Smooth muscle cell (in vitro differentiated cells): Measurements from ENCODE around the gene AKR1C2. TPM values are rescaled to one million over a fixed set of nuclear protein-coding genes. Genes with fewer than 3 reads are reported as not detected.

ENCODE experiments used
- DNase-seq: peaks from one replicate; lab custom pipeline; 2025; ENCODE audit not compliant: unreplicated experiment; lab: John Stamatoyannopoulos, UW
- H2AFZ ChIP-seq: fragments of 200-600 bp; sonication (generic); 2 replicates; pipeline ENCODE4 v1.6.0; 2016; ENCODE audit warnings: antibody characterized with exemption, low read depth, mild to moderate bottlenecking
- H3F3A ChIP-seq: fragments of 200-600 bp; sonication (generic); 2 replicates; pipeline ENCODE4 v1.6.0; 2017; ENCODE audit warnings: antibody characterized with exemption, low read depth
- H3K27ac ChIP-seq: fragments of 200-600 bp; sonication (generic); 2 replicates; pipeline ENCODE4 v1.5.1; 2016; ENCODE audit warnings: low read depth, mild to moderate bottlenecking
- H3K27me3 ChIP-seq: fragments of 200-600 bp; sonication (generic); 2 replicates; pipeline ENCODE4 v1.6.1; 2016; ENCODE audit warnings: low read depth, mild to moderate bottlenecking
- H3K36me3 ChIP-seq: fragments of 200-600 bp; sonication (generic); 2 replicates; pipeline ENCODE4 v1.5.1; 2016; ENCODE audit warnings: low read depth
- H3K4me1 ChIP-seq: fragments of 200-600 bp; sonication (generic); 2 replicates; pipeline ENCODE4 v1.5.1; 2016; ENCODE audit warnings: low read depth
- H3K4me2 ChIP-seq: fragments of 200-600 bp; sonication (generic); 2 replicates; pipeline ENCODE4 v1.6.0; 2016; ENCODE audit warnings: mild to moderate bottlenecking
- H3K4me3 ChIP-seq: fragments of 200-600 bp; sonication (generic); 2 replicates; pipeline ENCODE4 v1.5.1; 2016; ENCODE audit warnings: mild to moderate bottlenecking
- H3K79me2 ChIP-seq: fragments of 200-600 bp; sonication (generic); 2 replicates; pipeline ENCODE4 v1.6.0; 2016; ENCODE audit warnings: low read depth, mild to moderate bottlenecking
- H3K9ac ChIP-seq: fragments of 200-600 bp; sonication (generic); 2 replicates; pipeline ENCODE4 v1.6.0; 2016; ENCODE audit warnings: low read depth
- H3K9me3 ChIP-seq: fragments of 200-600 bp; sonication (generic); replicated peaks from 2 replicates; pipeline ENCODE4 v1.5.1; 2016; ENCODE audit warnings: low read depth
- H4K20me1 ChIP-seq: fragments of 200-600 bp; sonication (generic); 2 replicates; pipeline ENCODE4 v1.6.0; 2016; ENCODE audit warnings: low read depth
- WGBS: methylation state at CpG from one replicate; pipeline ENCODE4 v1.1.7; 2016; ENCODE audit warnings: low lambda C conversion rate; 5-methylcytosine and 5-hydroxymethylcytosine counted together
- polyA plus RNA-seq: library from polyadenylated mRNA; unstranded; fragments of >200 nt; fragmentation: Nextera tagmentation; extraction: Ambion mirVana; gene quantifications from 2 replicates; pipeline ENCODE4 v1.2.1, GENCODE V29; 2016
- total RNA-seq: library from RNA; depleted of rRNA; stranded (reverse); fragments of >200 nt; gene quantifications from 2 replicates; pipeline ENCODE4 v1.2.3, GENCODE V29; 2014
- TF ChIP-seq, protein P1 (sequence below): fragments of 200-600 bp; sonication (generic); IDR thresholded peaks from 2 replicates; pipeline ENCODE4 v1.5.1; 2017; ENCODE audit warnings: borderline replicate concordance, mild to moderate bottlenecking, antibody characterized with exemption; ENCODE audit not compliant: insufficient read depth, poor library complexity, severe bottlenecking

Gene AKR1C2
- total and polyA plus RNA-seq, 2 experiments from 2014 or later, result 6.6 to 19.6 TPM

DNA sequence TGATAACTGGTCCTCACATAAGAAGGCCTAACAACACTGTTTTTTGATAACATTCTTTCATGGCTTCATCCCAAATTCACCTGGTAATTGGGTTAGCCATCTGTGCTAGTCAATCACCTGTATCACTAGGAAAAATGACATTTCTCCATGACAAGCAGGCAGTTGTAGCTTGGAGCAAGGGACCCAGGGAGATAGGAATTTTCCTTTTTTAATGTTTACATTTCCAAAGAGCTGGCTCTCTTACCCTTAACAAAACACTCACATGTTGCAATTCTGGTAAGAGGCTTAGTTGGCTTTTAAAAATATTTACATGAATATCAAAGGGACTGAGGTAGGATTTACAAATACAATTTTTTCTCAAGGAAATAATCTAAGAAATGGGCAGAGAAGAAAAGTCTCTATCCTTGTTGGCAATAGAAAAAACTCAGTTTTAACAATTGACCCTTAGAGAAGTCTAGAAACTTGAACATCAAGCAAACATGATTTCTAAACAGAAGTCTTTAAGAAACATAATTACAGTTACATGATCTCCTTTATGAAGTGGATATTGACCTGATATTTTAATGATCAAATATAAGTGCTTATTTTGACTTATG is 56.5 kb downstream of the AKR1C2 start:
- Histone ChIP-seq H3K9ac (no peak overlapping the region), H3K4me3 (no peak overlapping the region), H2AFZ (no peak overlapping the region), H3F3A (no peaks in the 10 kb centered on the region), H3K27ac (peak overlapping the region; percentile 34), H3K4me1 (peaks cover 5% of the 10 kb centered on the region), H3K36me3 (no peaks in the 10 kb centered on the region), H3K79me2 (no peaks in the 10 kb centered on the region), H4K20me1 (no peaks in the 10 kb centered on the region), H3K27me3 (no peaks in the 10 kb centered on the region), H3K4me2 (peak overlapping the region; percentile 25), H3K9me3 (no peaks in the 10 kb centered on the region)
- TF ChIP-seq, protein P1, sequence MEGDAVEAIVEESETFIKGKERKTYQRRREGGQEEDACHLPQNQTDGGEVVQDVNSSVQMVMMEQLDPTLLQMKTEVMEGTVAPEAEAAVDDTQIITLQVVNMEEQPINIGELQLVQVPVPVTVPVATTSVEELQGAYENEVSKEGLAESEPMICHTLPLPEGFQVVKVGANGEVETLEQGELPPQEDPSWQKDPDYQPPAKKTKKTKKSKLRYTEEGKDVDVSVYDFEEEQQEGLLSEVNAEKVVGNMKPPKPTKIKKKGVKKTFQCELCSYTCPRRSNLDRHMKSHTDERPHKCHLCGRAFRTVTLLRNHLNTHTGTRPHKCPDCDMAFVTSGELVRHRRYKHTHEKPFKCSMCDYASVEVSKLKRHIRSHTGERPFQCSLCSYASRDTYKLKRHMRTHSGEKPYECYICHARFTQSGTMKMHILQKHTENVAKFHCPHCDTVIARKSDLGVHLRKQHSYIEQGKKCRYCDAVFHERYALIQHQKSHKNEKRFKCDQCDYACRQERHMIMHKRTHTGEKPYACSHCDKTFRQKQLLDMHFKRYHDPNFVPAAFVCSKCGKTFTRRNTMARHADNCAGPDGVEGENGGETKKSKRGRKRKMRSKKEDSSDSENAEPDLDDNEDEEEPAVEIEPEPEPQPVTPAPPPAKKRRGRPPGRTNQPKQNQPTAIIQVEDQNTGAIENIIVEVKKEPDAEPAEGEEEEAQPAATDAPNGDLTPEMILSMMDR, result no peak
- DNase-seq, result no peak

DNA sequence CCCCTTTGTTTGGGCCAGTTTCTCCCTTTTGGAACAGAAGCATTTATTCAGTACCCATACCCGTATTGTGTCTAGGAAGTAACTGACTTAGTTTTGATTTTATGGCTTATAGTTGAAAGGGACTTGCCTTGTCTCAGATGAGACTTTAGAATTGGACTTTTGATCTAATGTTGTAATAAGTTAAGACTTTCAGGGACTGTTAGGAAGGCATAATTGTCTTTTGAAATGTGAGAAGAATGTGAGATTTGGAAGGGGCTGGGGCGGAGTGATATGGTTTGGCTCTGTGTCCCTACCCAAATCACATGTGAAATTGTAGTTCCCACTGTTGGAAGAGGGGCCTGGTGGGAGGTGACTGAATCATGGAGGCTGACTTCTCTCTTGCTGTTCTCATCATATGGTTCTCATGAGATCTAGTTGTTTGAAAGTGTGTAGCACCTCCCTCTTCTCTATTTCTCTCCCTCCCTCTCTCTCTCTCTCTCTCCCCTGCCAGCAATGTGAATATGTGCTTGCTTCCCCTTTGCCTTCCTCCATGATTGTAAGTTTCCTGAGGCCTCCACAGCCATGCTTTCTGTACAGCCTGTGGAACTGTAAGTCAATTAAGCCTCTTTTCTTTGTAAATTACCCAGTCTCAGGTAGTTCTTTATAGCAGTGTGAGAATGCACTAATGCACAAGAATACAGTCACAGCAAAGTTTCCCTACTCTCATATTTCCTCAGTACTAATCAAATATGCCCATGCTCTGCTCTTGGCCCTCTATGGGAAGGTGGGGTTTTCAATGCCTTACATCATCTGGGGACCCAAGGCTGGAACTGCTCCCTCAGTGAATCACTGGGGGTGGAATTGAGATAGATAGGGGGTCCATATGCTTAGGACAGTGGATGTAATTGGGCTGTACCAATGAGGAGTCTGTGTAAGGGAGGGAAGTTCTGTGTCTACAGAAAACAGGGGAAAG is 57.6 kb downstream of the AKR1C2 start:
- DNase-seq, result no peak
- no peak overlapping the region for H3K9ac ChIP-seq

DNA sequence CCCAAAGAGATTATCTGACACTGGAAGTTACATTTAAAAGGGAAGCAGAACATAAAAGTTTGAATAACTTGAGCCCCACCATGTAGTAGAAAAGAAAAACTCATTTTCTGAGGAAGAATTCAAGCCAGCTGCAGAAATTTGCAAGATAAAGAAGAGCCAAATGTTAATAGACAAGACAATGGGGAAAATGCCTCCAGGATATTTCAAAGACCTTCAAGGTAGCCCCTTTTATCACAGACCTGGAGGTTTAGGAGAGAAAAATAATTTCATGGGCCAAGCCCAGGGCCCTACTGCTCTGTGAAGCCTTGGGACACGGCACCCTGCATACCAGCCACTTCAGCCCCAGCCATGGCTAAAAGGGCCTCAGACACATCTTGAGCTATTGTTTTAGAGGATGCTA is 58.8 kb downstream of the AKR1C2 start:
- Histone ChIP-seq H3K36me3 (no peaks in the 10 kb centered on the region), H3K4me3 (no peak overlapping the region), H3K27ac (no peak overlapping the region), H2AFZ (no peak overlapping the region), H3K79me2 (no peaks in the 10 kb centered on the region), H4K20me1 (no peaks in the 10 kb centered on the region), H3K4me1 (peaks cover 5% of the 10 kb centered on the region), H3K9me3 (no peaks in the 10 kb centered on the region), H3F3A (no peaks in the 10 kb centered on the region), H3K9ac (no peak overlapping the region), H3K4me2 (no peak overlapping the region), H3K27me3 (no peaks in the 10 kb centered on the region)
- TF ChIP-seq, protein P1, result no peak
- DNase-seq, result no peak
- whole genome bisulfite sequencing, result 79% methylated on average over 1 of the region's 1 CpG

More for the DNA sequence above, 57.6 kb downstream of the AKR1C2 start:
- no peaks in the 10 kb centered on the region for H3K9me3 ChIP-seq
- H3K36me3 ChIP-seq, result no peaks in the 10 kb centered on the region
- H4K20me1 ChIP-seq, result no peaks in the 10 kb centered on the region
- H2AFZ ChIP-seq, result no peak overlapping the region
- H3K27ac ChIP-seq, result no peak overlapping the region
- peaks cover 5% of the 10 kb centered on the region for H3K4me1 ChIP-seq
- no peaks in the 10 kb centered on the region for H3F3A ChIP-seq
- H3K27me3 ChIP-seq, result no peaks in the 10 kb centered on the region
- no peak overlapping the region for H3K4me3 ChIP-seq
- H3K4me2 ChIP-seq, result no peak overlapping the region
- TF ChIP-seq, protein P1, result no peak
- WGBS, result 93% methylated on average over 2 of the region's 2 CpGs
- H3K79me2 ChIP-seq, result no peaks in the 10 kb centered on the region
